ENCODE measurements around the gene DOK5. TPM values are rescaled to one million over a fixed set of nuclear protein-coding genes. Genes with fewer than 3 reads are reported as not detected.

DOK5 gene
- total and polyA plus RNA-seq, 2 of the 8 experiments (the other 6 are each of a cell fraction or from before 2014, with no cell fraction given), result 8.9 to 15.0 TPM

DNA sequence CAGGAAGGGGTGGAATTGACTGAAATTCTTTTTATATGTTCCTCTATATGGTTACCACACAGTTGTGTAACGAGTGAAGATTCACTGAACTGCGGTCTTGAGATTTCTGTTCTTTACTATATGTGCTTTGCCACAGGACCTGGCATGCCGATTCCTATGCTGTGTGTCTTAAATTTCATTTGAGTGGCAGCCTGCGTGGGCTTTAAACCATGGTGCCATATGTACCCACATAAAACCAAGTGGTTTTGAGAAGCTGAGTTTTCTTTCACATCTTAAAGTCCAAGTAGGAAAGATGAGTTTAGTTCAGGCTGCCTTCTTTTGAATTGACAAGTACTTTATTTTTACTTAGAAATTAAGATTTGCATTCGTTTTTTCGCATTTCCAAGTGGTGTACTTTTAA lies 101.1 kb downstream of the DOK5 start:
- H4K5ac ChIP-seq (ENCODE audit: insufficient read length, low read depth, low read length), result no peak overlapping the region
- H3K18ac ChIP-seq (ENCODE audit: extremely low read depth, low read length), result no peak overlapping the region
- H2AFZ ChIP-seq (ENCODE audit: low read length), result no peak overlapping the region
- no peak for DNase-seq (ENCODE audit: low read depth in 1 of 2, low spot score in 2 of 2)
- H3K14ac ChIP-seq (ENCODE audit: insufficient read length), result no peak overlapping the region
- no peak overlapping the region for H2BK5ac ChIP-seq (ENCODE audit: low read depth, low read length)
- no peaks in the 10 kb centered on the region for H3K9me3 ChIP-seq (ENCODE audit: insufficient read depth in 2 of 2, low read depth in 1 of 2, low read length in 1 of 2)
- H3K23me2 ChIP-seq (ENCODE audit: low read depth, low read length), result no peaks in the 10 kb centered on the region
- H2AK5ac ChIP-seq (ENCODE audit: low read depth, low read length), result no peak overlapping the region
- WGBS, 2 experiments (ENCODE audit: extremely low coverage in 1 of 2, insufficient coverage in 1 of 2, insufficient read length in 1 of 2, insufficient replicate concordance in 2 of 2, low coverage in 1 of 2, low lambda C conversion rate in 2 of 2, missing lambda C conversion rate in 1 of 2), result 88% methylated on average over 6 of the region's 6 CpGs; no CpG with 5 or more reads in 1 of the 2 experiments
- H4K91ac ChIP-seq (replicated peaks; ENCODE audit: insufficient read length, low read length), result no peak overlapping the region
- no peak overlapping the region for H3K4me2 ChIP-seq (ENCODE audit: insufficient read depth in 1 of 2, low read depth in 2 of 2, low read length in 2 of 2)
- H3K27me3 ChIP-seq (replicated peaks in 1 of 4; ENCODE audit: control insufficient read depth in 3 of 4, extremely low read depth in 1 of 4, insufficient read depth in 3 of 4, low read length in 3 of 4), result peaks cover 0 to 1% (median 0%) of the 10 kb centered on the region in 4 experiments; a peak in 1 of 7 replicates
- no peak overlapping the region for H2BK20ac ChIP-seq (ENCODE audit: low read length)
- H3K27ac ChIP-seq (ENCODE audit: low read depth, low read length), result no peak overlapping the region
- no peak overlapping the region for H2BK15ac ChIP-seq (ENCODE audit: low read length)
- no peak overlapping the region for H3K56ac ChIP-seq (replicated peaks; ENCODE audit: insufficient read length, low read depth, low read length)
- H4K20me1 ChIP-seq (replicated peaks in 1 of 2; ENCODE audit: control insufficient read depth in 1 of 2, insufficient read depth in 2 of 2, low read length in 2 of 2), result no peaks in the 10 kb centered on the region
- H4K8ac ChIP-seq (ENCODE audit: extremely low read depth, insufficient read depth, low read length), result no peak overlapping the region
- no peak overlapping the region for H2BK12ac ChIP-seq (ENCODE audit: low read depth, low read length)
- H3K4me3 ChIP-seq (ENCODE audit: extremely low read depth in 1 of 4, insufficient read depth in 2 of 4, low read depth in 3 of 4, low read length in 4 of 4), result no peak overlapping the region
- H3K23ac ChIP-seq (ENCODE audit: insufficient read length), result no peak overlapping the region
- H2BK120ac ChIP-seq (replicated peaks; ENCODE audit: low read depth, low read length), result no peak overlapping the region
- ChIA-PET POLR2A (ENCODE audit: partially characterized antibody) (no interaction called here), CTCF (ENCODE audit: partially characterized antibody) (no interaction called here)
- H3K4me1 ChIP-seq (replicated peaks in 1 of 4; ENCODE audit: control insufficient read depth in 3 of 4, insufficient read depth in 4 of 4, low read length in 3 of 4), result peaks cover 0 to 4% (median 0%) of the 10 kb centered on the region in 4 experiments; a peak in 1 of 7 replicates
- H3K79me1 ChIP-seq (ENCODE audit: low read depth, low read length), result no peaks in the 10 kb centered on the region
- FAIRE-seq, result no peak
- H3K9ac ChIP-seq (replicated peaks in 1 of 4; ENCODE audit: extremely low read depth in 1 of 4, low read depth in 3 of 4, low read length in 3 of 4), result no peak overlapping the region
- H3K4ac ChIP-seq (replicated peaks; ENCODE audit: insufficient read length, low read depth, low read length), result no peak overlapping the region
- H3K79me2 ChIP-seq (ENCODE audit: control insufficient read depth in 1 of 2, insufficient read depth in 2 of 2, low read length in 2 of 2), result no peaks in the 10 kb centered on the region
- no peaks in the 10 kb centered on the region for H3K36me3 ChIP-seq (ENCODE audit: control insufficient read depth in 2 of 4, insufficient read depth in 4 of 4, low read length in 3 of 4)
- no peak for TF ChIP-seq CTBP2 (IDR thresholded peaks at IDR 0.05; ENCODE audit: borderline replicate concordance, insufficient read depth, insufficient read length, low read length)
- no peak for TF ChIP-seq EZH2 (IDR thresholded peaks at IDR 0.05; ENCODE audit: low read depth, low read length, severe bottlenecking)
- no peak for TF ChIP-seq ZNF274 (IDR thresholded peaks at IDR 0.05; ENCODE audit: borderline replicate concordance, extremely low read depth, low read length)
